Measurements from ENCODE around the gene PALM.

The PALM gene

GRCh38 chr19:782878-783668 is 74.3 kb downstream of the PALM start:
- no peak for FAIRE-seq

DNA sequence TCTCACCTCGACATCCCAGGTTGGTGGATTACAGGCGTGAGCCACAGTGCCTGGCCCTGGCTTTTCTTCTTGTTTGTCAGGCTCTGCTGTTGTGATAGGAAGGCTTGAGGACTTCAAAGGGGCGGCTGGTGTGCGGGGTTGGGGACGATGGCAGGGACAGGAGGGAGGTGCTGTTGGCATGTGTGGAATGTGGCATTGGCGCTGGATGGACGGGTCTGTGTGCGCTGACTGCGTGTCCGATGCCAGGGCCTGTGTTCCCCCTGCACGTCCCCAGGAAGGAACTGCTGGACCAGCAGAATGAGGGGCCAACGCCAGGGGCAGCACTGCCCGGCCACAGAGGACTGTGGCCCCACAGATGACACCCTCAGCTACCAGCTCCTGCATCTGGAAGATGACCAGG is 75.8 kb downstream of the PALM start:
- no peak for FAIRE-seq

- FAIRE-seq, result no peak
Measured at GRCh38 chr19:787536-787935, 78.8 kb downstream of the PALM start.

GRCh38 chr19:788686-788982 is 79.9 kb downstream of the PALM start:
- FAIRE-seq, result no peak

DNA sequence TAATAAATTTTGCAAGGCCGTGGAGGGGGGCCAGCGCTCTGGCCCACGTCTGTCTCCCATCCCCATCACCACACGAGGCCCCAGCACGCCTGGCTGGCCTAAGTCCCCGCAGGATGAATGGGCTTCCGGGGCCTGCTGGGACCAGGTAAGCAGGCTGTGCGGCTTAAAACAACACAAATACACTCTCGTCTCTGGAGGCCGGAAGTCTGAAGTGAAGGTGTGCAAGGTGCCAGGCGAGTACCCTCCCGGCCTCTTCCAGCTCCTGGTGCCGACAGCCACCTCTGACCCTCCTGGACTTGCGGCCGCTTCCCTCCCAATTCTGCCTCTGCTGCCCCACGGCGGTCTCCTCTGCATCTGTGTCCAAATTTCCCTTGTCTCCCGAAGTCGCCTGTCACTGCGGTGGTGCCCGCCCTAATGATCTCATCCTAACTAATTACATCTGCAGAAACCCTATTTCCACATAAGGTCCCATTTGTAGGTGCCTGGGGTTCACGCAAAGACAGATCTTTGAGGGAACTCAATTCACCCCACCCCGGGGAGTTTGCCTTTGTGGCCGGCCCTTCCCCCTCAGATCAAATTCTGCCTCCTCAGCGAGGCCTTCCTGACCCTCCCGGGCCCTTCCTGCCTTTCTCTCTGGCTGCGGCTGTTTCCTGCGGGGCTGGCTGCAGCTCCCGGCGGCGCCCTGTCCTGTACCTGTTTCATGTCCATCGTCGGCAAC is 80.4 kb downstream of the PALM start:
- FAIRE-seq, result no peak

DNA sequence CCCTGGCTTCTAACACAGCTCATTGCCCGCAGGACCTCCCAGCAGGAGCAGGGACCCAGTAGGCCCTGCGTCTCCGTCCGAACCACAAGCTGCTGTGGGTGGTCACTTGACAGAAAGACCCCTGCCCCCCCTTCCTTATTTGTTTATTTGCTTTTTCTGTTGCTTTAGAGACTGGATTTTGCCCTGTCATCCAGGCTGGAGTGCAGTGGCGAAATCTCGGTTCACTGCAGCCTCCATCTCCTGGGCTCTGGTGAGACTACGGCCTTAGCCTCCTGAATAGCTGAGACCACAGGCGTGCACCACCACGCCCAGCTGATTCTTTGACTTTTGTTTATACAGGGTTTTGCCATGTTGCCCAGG is 80.9 kb downstream of the PALM start:
- FAIRE-seq, result no peak

DNA sequence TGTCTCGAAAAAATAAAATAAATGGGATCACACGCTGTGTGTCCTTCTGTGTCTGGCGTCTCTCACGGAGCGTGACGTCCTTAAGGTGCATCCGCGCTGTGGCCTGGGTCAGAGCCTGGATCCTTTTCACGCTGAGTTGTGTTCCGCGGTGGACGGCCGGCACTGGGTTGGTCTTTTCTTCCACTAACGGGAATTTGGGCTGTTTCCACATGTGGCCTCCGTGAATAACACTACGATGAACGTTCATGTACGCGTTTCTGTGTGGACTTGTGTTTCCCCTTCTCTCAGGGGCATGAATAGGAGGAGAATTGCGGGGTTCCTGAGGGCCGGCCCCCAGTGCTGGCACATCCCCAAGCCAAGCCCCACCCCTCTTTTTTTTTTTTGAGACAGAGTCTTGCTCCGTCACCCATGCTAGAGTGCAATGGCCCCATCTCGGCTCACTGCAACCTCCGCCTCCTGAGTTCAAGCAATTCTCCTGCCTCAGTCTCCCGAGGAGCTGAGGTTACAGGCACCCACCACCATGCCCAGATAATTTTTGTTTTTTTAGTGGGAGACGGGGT is 82.4 kb downstream of the PALM start:
- FAIRE-seq, result no peak

DNA sequence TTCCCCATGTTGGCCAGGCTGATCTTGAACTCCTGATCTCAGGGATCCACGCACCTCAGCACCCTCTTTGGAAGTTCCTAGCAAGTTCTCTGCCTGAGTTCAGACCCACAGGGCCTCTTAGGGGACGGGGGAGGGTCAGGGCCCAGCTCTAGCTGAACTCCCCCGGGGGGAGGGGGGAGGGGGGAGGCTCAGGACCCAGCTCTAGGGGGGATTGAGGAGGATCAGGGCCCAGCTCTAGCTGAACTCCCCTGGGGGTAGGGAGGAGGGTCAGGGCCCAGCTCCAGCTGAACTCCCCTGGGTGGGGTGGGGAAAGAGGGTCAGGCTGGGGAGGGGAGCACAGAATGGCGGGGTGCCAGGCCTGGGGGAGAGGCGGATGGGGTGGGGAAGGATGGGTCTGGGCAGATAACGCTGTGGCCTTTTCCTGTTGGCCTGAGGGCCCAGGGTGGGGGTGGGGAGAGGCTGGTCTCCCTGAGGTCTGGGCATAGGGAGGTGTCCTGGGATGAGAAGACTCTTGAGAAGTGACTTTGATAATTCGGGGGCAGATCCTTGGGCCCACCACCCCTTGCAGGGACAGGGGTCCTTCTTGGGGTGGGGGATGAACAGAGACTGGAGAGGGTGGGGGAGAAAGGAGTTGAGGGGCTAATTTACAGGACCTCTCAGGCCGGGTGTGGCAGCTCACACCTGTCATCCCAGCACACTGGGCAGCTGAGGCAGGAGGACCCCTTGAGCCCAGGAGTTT is 83.0 kb downstream of the PALM start:
- no peak for FAIRE-seq

DNA sequence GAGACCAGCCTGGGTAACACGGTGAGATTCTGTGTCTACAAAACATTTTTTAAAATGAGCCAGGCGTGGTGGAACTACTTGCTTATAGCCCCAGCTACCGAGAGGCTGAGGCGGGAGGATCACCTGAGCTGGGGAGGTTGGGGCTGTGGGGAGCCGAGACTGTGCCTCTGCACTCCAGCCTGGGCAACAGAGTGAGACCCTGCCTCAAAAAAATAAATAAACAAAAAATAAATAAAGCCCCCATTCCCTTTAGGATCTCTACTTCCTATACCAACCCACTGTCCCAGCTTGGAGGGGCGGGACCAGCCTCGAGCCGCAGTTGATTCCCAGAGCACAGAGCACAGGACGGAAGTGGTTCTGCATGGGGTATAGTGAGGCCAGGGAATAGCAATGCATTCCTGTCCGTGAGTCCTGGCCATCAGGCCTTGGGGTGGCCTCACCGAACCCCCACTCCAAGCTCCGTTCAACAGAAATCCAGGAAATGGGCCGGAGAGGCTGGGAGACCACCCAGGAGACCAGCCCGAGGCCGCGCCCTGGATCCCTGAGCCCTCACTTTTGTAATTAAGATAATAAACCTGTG is 83.7 kb downstream of the PALM start:
- FAIRE-seq, result peak; percentile 51

- FAIRE-seq, result no peak
Measured at GRCh38 chr19:793806-794205, 85.1 kb downstream of the PALM start.

DNA sequence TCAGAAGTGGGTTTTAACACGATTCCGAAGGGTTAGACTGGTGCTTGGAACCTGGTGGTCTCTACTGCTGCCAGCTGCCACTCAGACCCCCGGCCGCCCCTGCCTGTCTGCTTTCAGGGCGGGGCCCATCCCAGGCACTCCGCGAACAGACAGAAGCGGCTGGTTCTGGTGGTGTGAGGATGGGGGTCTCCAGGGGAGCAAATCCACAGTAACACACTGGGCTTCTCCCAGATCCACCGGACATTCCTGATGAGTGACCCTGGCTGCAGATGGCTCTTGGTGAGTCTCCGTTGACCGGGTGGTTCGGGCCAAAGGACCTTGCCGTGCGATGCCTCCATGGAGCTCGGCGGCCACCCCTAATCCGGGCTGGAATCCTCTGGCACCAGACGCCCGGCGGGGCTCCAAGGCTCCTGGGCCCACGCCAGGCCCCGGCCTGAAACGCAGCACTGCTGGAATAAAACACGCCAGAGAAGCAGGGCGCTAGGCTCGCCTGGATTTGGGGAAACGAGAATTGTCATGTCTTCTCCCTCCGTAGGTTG is 86.4 kb downstream of the PALM start:
- FAIRE-seq, result no peak

DNA sequence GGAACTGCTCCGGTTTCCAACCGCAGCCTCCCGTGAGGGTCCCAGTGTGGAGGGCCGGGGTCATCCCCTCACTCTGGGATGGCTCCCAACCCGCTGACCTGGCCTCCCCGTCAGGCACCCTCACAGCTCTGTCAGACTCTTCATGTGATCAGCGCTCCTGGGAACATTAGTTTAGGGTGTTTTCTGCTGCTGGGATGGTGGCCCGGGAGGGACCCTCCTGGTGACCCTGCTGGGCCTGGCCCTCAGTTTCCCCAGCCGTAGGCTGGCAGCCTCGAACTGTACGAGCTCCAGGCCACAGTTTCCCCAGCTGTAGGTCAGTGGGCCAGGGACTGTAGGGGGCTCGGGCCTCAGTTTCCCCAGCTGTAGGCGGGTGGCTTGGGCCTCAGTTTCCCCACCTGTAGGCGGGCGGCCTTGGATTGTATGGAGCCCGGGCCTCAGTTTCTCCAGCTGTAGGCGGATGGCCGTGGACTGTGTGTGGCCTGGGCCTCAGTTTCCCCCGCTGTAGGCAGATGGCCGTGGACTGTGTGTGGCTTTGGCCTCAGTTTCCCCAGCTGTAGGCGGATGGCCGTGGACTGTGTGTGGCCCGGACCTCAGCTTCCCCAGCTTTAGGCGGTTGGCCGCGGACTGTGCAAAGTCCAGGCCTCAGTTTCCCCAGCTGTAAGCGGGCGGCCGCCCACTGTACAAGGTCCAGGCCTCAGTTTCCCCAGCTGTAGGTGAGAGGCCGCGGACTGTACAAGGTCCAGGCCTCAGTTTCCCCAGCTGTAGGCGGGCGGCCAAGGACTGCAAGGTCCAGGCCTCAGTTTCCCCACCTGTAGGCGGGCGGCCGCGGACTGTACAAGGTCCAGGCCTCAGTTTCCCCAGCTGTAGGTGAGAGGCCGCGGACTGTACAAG is 87.2 kb downstream of the PALM start:
- FAIRE-seq, result no peak

DNA sequence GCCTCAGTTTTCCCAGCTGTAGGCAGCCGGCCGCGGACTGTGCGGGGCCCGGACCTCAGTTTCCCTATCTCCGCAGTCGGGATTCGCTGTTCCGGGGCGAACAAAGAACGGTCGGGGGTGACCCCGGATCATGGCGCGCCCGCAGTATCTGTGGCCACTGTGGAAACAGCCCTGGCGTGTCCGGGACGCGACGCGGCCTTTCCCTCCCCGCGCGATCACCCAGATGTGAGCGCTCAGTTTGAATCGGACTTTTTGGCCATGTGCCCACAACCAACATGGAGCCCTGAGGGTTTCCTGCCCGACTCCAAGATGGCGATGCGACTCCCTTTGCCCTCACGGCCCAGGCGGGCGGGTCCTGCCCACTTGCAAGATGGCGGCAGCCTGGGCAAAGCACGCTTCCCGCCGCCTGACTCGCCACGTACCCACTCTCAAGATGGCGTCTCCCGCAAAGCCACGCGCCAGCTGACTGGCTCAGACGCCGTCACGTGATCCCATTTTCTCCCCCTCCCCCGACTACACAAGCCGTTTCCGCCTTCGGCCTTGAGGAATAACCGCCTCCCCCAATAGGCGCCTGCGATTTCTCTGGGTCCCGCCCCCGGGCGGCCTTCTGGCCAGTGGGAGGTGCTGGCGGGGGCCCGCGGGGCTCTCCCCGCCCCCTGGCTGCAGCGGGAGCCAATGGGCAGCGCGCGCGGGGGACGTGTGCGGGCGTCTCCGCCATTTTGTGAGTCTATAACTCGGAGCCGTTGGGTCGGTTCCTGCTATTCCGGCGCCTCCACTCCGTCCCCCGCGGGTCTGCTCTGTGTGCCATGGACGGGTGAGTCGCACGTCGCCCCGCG is 88.2 kb downstream of the PALM start, which contains the start of gene PTBP1:
PTBP1 (plus strand) TSS at position 761 of the 836 bp plus-strand sequence; CDS start at position 807, 46 bp downstream.
- peak; percentile 99 for FAIRE-seq
